Gastrocnemius medialis (tissue), 4 donors: ENCODE data around the gene SLC30A2. TPM values are rescaled to one million over a fixed set of nuclear protein-coding genes. Genes with fewer than 3 reads are reported as not detected.

Experiments
- ATAC-seq, 2 donors: fragments of 150-250 bp; one replicate each; pipeline ENCODE4 v1.9.1; 2016
- DNase-seq, 2 donors: peaks; one replicate each; pipeline ENCODE4 v3.0.0-alpha.2; 2019
- H3K27ac ChIP-seq, 4 donors: fragments of 200-600 bp; sonication (generic); 1 replicate in 1 of 4; 2 replicates in 3 of 4; pipeline ENCODE4 v1.5.1; 2016 to 2018; ENCODE audit warnings: mild to moderate bottlenecking in 2 of 4, moderate library complexity in 1 of 4
- H3K27me3 ChIP-seq, 3 donors: fragments of 200-600 bp; sonication (generic) in 2 of 3; 1 replicate in 1 of 3; 2 replicates in 2 of 3; pipeline versions ENCODE4 v1.5.1 to v1.6.0; 2016 to 2019; ENCODE audit warnings: mild to moderate bottlenecking in 1 of 3, moderate library complexity in 1 of 3
- H3K36me3 ChIP-seq, 2 donors: fragments of 200-600 bp; sonication (generic) in 1 of 2; one replicate each; pipeline ENCODE4 v1.5.1; 2017 to 2018
- H3K4me1 ChIP-seq, 2 donors: fragments of 200-600 bp; sonication (generic) in 1 of 2; one replicate each; pipeline ENCODE4 v1.5.1; 2016 to 2017; ENCODE audit warnings: mild to moderate bottlenecking in 2 of 2
- H3K4me3 ChIP-seq, 4 donors: fragments of 200-600 bp; sonication (generic) in 3 of 4; 1 replicate in 1 of 4; 2 replicates in 3 of 4; pipeline ENCODE4 v1.5.1; 2016 to 2019; ENCODE audit warnings: mild to moderate bottlenecking in 2 of 4
- H3K9me3 ChIP-seq, 3 donors: fragments of 200-600 bp; sonication (generic) in 2 of 3; 1 replicate in 1 of 3; 2 replicates in 2 of 3; pipeline ENCODE4 v1.5.1; 2016 to 2019
- CTCF ChIP-seq, 5 experiments: fragments of 450-650 bp in 3 of 5; fragments of 200-600 bp in 2 of 5; sonication (generic) in 2 of 5; IDR thresholded peaks in 4 of 5; conservative IDR thresholded peaks in 1 of 5; 1 replicate in 4 of 5; 2 replicates in 1 of 5; pipeline ENCODE4 v1.5.1; 2016 to 2019; ENCODE audit warnings: antibody characterized with exemption in 5 of 5, mild to moderate bottlenecking in 3 of 5, moderate library complexity in 3 of 5
- POLR2A ChIP-seq, 2 donors: fragments of 450-650 bp; IDR thresholded peaks; one replicate each; pipeline ENCODE4 v1.6.1; 2017; ENCODE audit warnings: antibody characterized with exemption in 2 of 2, mild to moderate bottlenecking in 2 of 2, moderate library complexity in 2 of 2
- in situ Hi-C, 4 donors: fragments of 200-750 bp; cut with MboI; loops; one replicate each; pipeline versions ENCODE4 v1.15.0 to v1.8.0; 2017; ENCODE audit warnings: low sequenced_read_pairs in 4 of 4
- intact Hi-C: fragments of 100-400 bp; cut with DNase I; formaldehyde crosslinking; loops from one replicate; pipeline ENCODE4 v1.15.1; 2023; ENCODE audit warnings: low total_unique reads
- total RNA-seq, 4 donors: library from RNA; depleted of rRNA; stranded (reverse); fragments of >200 nt; gene quantifications; one replicate each; pipeline versions ENCODE4 v1.1.0 to v1.2.3, GENCODE V29; 2016

Gene SLC30A2
- total RNA-seq, 4 donors from 2014 or later = 1.2 to 5.2 (median 3.1) TPM

GRCh38 chr1:26003262-26003661, 42.7 kb downstream of the SLC30A2 start:
- in situ Hi-C loops (loop anchor here in 1 of 4 donors (5.0 kb wide), 1 partner anchor 106 kb away; no protein-coding TSS in a partner anchor), intact Hi-C loops (no loop called here)
- Histone ChIP-seq H3K9me3 (no peaks in the 10 kb centered on the region), H3K4me1 (peaks cover 0 to 5% of the 10 kb centered on the region in 2 donors), H3K4me3 (no peak overlapping the region), H3K27me3 (no peaks in the 10 kb centered on the region), H3K36me3 (no peaks in the 10 kb centered on the region), H3K27ac (no peak overlapping the region)
- DNase-seq = no peak
- ATAC-seq = no peak
- no peak for TF ChIP-seq POLR2A (IDR thresholded peaks at IDR 0.05)
- TF ChIP-seq CTCF (IDR thresholded peaks at IDR 0.05 in 4 of 5, conservative IDR thresholded peaks at IDR 0.05 in 1 of 5) = no peak

DNA sequence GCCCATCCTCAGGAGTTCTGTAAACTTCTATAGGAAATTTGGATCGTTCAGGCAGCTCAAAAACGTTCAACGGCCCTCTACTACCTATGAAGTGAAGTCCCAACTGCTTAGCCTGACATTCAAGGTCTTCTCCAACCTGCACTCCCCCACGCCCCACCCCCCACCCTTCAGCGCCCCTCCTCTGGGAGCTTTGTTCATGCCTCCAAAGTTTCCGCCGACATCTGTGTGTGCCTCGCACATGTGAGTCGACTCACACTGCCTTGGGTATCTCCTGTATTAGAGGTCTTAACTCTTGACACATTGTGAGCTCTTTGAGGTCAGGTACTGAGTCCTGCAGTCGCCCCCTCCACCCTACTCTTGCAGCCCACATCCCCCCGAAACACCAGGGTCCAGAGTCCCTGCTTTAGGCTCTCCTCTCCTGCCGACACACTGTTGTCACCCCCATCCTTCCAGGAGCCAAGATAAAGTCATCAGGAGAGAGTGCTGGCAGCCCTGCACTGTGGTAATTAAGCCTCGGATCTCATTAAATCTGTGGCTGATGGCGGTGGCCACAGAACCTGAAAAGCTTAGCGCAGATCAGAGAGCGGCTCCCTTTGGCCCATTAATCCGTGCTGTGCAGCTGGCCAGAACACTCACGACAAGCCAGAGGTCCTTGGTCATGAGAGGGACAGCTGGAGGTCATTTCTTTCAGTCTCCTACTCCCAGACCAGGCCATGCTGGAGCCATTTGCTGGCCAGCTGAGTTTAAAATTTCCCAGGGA, 46.7 kb downstream of the SLC30A2 start:
- H3K36me3 ChIP-seq = no peaks in the 10 kb centered on the region
- intact Hi-C loops = loop anchor here (5.0 to 10.0 kb wide), 2 partner anchors 177 to 1354 kb away; partner anchors contain the start of gene SRRM1
- no peak for TF ChIP-seq POLR2A (IDR thresholded peaks at IDR 0.05)
- in situ Hi-C loops = loop anchor here in 3 of 4 donors (5.0 to 10.0 kb wide), 2 partner anchors 102 to 104 kb away; no protein-coding TSS in a partner anchor
- peak in 1 of 2 donors; percentile 24 for DNase-seq
- no peaks in the 10 kb centered on the region for H3K27me3 ChIP-seq
- H3K4me1 ChIP-seq = peaks cover 15 to 16% of the 10 kb centered on the region in 2 donors
- peak overlapping the region in 1 of 4 donors; percentile 49 for H3K4me3 ChIP-seq
- no peak for ATAC-seq
- H3K27ac ChIP-seq = peak overlapping the region; percentile 65 to 96 (median 87)
- H3K9me3 ChIP-seq = no peaks in the 10 kb centered on the region

DNA sequence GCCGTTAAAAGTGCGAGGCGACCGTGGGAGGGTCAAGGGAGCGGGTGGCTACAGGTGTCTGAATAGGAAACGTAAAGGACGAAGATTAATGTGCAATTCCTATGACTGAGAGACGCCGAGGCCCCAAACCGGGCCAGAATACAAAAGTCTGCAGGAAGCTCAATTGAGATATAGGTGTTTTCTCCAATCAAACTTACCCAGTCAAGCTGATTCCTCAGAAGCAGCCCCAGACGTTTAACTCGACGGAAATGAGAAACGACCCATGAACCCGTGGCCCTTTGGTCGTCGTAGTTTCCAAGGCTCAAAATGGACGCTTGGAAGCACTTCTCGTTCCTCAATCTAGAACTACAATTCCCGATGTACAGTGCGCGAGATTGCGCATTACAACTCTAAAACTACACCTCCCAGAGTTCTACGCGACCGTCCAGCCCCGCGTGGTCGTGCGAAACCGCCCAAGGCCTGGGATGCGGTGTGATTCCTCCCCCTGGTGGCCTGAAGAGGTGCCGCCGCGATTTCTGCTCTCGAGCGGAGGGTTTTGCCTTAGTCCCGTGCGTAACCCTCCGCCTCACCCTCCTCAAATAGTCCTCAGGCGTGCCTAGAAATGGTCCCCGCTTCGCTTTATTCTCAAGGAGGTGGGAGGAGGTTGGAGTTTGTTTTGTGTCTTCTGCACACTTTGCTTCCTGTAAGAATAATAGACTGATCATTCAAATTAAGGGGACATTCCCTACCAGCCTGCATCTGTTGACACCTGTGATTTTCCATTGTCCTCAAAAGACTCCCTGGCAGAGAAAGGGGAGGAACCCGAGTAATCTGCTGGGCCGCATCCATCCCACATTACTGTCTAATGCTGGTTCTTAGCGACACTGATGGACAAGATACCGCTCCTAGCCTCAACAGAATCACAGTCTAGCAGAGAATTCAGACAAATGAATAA, 47.8 kb downstream of the SLC30A2 start, which contains the start of gene PAFAH2:
Gene PAFAH2 (minus strand): TSS at position 236 of the 934 bp plus-strand sequence. CDS start 7,247 bp downstream, outside the sequence.
- intact Hi-C loops (loop anchor here (1.0 to 10.0 kb wide), 4 partner anchors 93 to 1353 kb away; partner anchors contain the start of gene SRRM1), in situ Hi-C loops (loop anchor here in 3 of 4 donors (5.0 to 10.0 kb wide), 2 partner anchors 101 to 103 kb away; no protein-coding TSS in a partner anchor)

More for the DNA sequence above, 47.8 kb downstream of the SLC30A2 start, which contains the start of gene PAFAH2:
- Histone ChIP-seq H3K27me3 (no peaks in the 10 kb centered on the region), H3K4me3 (peak within 1 kb of the TSS; percentile 57 to 86 (median 73)), H3K36me3 (no peaks in the 10 kb centered on the region), H3K9me3 (no peaks in the 10 kb centered on the region), H3K4me1 (peaks cover 17 to 25% of the 10 kb centered on the region in 2 donors), H3K27ac (peak within 1 kb of the TSS; percentile 88 to 96 (median 92))
- ATAC-seq (peak; percentile 96 to 98), DNase-seq (peak; percentile 97 to 98)
- TF ChIP-seq POLR2A (IDR thresholded peaks at IDR 0.05) (peak in 1 of 2 donors; percentile 63), CTCF (IDR thresholded peaks at IDR 0.05 in 4 of 5, conservative IDR thresholded peaks at IDR 0.05 in 1 of 5) (peak; percentile 94 to 100 (median 99))
